Thymus (tissue), 11 donors: ENCODE data around the gene FGF7. TPM values are rescaled to one million over a fixed set of nuclear protein-coding genes. Genes with fewer than 3 reads are reported as not detected.

Source experiments
- DNase-seq, 9 donors: peaks; one replicate each; pipeline ENCODE4 v3.0.0-alpha.2; 2013; ENCODE audit warnings: low spot score in 9 of 9, low read depth in 6 of 9, missing footprints in 1 of 9
- H3K27ac ChIP-seq, 2 donors: one replicate each; pipeline ENCODE4 v1.5.1; 2013; ENCODE audit warnings: control low read depth in 1 of 2, low read depth in 1 of 2, low read length in 1 of 2, mild to moderate bottlenecking in 1 of 2, moderate library complexity in 1 of 2
- H3K27me3 ChIP-seq, 2 donors: one replicate each; pipeline ENCODE4 v1.5.1; 2013; ENCODE audit warnings: low read length in 1 of 2; ENCODE audit not compliant: control insufficient read depth in 2 of 2, insufficient read depth in 1 of 2
- H3K36me3 ChIP-seq, 2 donors: one replicate each; pipeline ENCODE4 v1.5.1; 2013; ENCODE audit warnings: low read length in 1 of 2, mild to moderate bottlenecking in 1 of 2, moderate library complexity in 1 of 2; ENCODE audit not compliant: control insufficient read depth in 2 of 2, insufficient read depth in 2 of 2
- H3K4me1 ChIP-seq, 2 donors: one replicate each; pipeline ENCODE4 v1.5.1; 2013; ENCODE audit warnings: low read length in 2 of 2; ENCODE audit not compliant: control insufficient read depth in 2 of 2, insufficient read depth in 2 of 2
- H3K4me3 ChIP-seq, 2 donors: one replicate each; pipeline ENCODE4 v1.5.1; 2013; ENCODE audit warnings: low read length in 2 of 2, control low read depth in 1 of 2, mild to moderate bottlenecking in 1 of 2
- H3K9me3 ChIP-seq, 2 donors: one replicate each; pipeline ENCODE4 v1.5.1; 2013; ENCODE audit warnings: low read length in 1 of 2, mild to moderate bottlenecking in 1 of 2; ENCODE audit not compliant: control insufficient read depth in 2 of 2, insufficient read depth in 1 of 2
- WGBS: extraction: QIAGEN DNeasy Blood & Tissue Kit; methylation state at CpG from one replicate; pipeline ENCODE4 v1.1.7; 2013; 5-methylcytosine and 5-hydroxymethylcytosine counted together
- polyA plus RNA-seq: library from polyadenylated mRNA; stranded (reverse); fragments of 200-250 nt; gene quantifications from one replicate; pipeline ENCODE4 v1.2.3, GENCODE V29; 2013
- total RNA-seq: library from RNA; stranded (reverse); fragments of 120-200 nt; gene quantifications from one replicate; pipeline ENCODE4 v1.2.4, GENCODE V29; 2013
- donor health status: healthy.

FGF7 gene
- total and polyA plus RNA-seq, 2 donors, result 2.1 to 5.0 TPM

- DNase-seq, result no peak
- Histone ChIP-seq H3K27me3 (no peaks in the 10 kb centered on the region), H3K27ac (no peak overlapping the region), H3K36me3 (no peaks in the 10 kb centered on the region), H3K4me3 (no peak overlapping the region), H3K4me1 (no peaks in the 10 kb centered on the region), H3K9me3 (no peaks in the 10 kb centered on the region)
- WGBS, result 94% methylated on average over 5 of the region's 5 CpGs
Measured at GRCh38 chr15:49428409-49429095, 5.5 kb downstream of the FGF7 start.

DNA sequence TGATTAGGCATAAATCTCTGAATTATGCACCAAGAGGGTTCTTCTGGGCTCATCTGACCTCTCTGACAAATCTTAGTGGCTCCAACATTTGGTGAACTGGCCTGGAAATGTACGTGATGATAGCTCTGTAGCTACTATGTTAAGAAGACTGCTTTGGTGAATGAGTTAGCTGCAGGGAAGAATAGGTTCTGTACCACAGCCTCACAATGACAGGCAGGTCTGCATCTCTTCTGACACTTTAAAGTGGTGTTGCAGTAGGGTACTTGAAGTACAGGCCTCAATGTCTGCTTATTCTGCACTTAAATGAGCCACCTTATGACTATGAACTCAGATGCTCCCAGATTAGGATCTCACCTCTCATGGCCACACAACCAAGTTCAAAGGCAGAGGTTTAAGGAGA is 7.0 kb downstream of the FGF7 start:
- no peak overlapping the region for H3K4me3 ChIP-seq
- H3K27me3 ChIP-seq, result no peaks in the 10 kb centered on the region
- WGBS, result 99% methylated on average over 1 of the region's 1 CpG
- no peaks in the 10 kb centered on the region for H3K9me3 ChIP-seq
- no peak for DNase-seq
- H3K27ac ChIP-seq, result no peak overlapping the region
- H3K4me1 ChIP-seq, result no peaks in the 10 kb centered on the region
- no peaks in the 10 kb centered on the region for H3K36me3 ChIP-seq

DNA sequence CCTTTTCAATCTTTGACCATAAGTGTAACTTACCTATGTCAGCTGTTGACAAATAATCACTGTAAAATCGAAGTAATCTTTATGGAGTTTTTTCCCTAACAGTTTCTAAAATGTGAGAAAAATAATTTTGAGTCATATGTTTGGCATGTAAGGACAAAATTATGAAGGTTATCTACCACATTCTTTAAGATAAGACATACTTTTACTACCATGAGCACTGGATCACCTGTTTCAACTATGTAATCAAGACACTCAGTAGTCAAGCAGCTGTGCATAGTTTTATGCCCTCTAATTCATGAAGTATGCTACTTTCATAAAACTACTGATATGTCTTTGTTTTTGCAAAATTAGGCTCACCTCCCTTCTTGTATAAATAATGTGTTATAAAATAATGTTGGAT is 12.1 kb downstream of the FGF7 start:
- H3K4me1 ChIP-seq, result no peaks in the 10 kb centered on the region
- H3K27me3 ChIP-seq, result no peaks in the 10 kb centered on the region
- no peaks in the 10 kb centered on the region for H3K9me3 ChIP-seq
- no peak for DNase-seq
- H3K36me3 ChIP-seq, result no peaks in the 10 kb centered on the region
- H3K27ac ChIP-seq, result no peak overlapping the region
- H3K4me3 ChIP-seq, result no peak overlapping the region
- 99% methylated on average over 1 of the region's 1 CpG for WGBS

DNA sequence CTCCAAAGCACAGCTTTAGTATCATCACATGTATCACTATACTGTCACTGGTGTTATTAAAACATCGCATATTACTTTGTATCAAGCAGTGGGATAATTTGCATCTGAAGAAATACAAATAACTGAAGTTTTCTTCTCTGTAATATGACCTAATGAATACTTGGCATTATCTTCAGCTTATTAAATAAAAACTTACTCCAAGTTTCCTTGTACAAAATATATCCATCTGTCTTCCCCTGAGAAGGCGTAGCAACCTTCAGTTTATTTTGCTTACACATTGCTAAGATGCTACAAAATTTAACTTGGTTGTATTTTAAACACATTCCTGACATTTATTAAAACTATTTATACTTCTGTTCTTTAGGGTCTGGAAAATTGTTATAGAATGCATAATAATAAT is 13.7 kb downstream of the FGF7 start:
- no peak for DNase-seq
- Histone ChIP-seq H3K36me3 (no peaks in the 10 kb centered on the region), H3K4me3 (no peak overlapping the region), H3K27ac (no peak overlapping the region), H3K9me3 (no peaks in the 10 kb centered on the region), H3K27me3 (no peaks in the 10 kb centered on the region), H3K4me1 (no peaks in the 10 kb centered on the region)
- 98% methylated on average over 2 of the region's 2 CpGs for WGBS

- H3K36me3 ChIP-seq, result no peaks in the 10 kb centered on the region
- no peaks in the 10 kb centered on the region for H3K4me1 ChIP-seq
- H3K9me3 ChIP-seq, result no peaks in the 10 kb centered on the region
- DNase-seq, result no peak
- WGBS, result 51% methylated on average over 6 of the region's 6 CpGs
- no peak overlapping the region for H3K27ac ChIP-seq
- H3K4me3 ChIP-seq, result no peak overlapping the region
- no peaks in the 10 kb centered on the region for H3K27me3 ChIP-seq
Measured at GRCh38 chr15:49438962-49439631, 16.1 kb downstream of the FGF7 start.

DNA sequence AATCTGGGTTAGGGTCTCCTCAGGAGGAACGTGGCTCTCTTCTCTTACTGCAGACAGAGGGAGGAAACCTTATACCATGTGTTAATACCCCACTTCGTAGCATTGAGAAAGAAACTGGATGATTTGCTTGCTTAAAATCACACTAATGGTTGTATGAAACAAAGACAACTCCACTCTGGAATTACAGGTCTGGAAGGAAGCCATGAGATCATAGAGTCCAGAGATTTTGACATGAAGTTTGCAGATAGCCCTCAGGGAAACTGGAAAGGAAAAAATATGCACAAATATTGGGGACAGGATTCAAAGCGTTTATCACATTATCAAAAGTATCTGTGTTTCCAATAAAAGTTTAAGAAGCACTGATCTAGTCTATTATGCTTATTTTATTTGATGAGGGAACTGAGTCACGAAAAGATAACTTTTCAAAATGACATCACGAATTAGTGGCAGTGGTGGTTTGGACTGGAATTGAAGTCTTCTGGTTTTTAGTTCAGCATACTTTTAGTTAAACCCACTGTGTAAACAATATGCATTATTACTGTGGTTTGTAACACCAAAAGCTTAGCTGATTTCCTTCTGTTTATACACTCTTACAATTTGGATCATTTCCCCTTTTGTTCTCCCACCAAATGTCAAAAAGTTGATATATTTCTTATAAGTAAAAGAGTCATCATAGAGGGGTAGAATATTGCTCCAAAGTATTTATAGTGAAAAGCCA is 16.8 kb downstream of the FGF7 start:
- Histone ChIP-seq H3K27me3 (no peaks in the 10 kb centered on the region), H3K4me1 (no peaks in the 10 kb centered on the region), H3K9me3 (no peaks in the 10 kb centered on the region), H3K4me3 (no peak overlapping the region), H3K36me3 (no peaks in the 10 kb centered on the region), H3K27ac (no peak overlapping the region)
- no peak for DNase-seq
- WGBS, result 61% methylated on average over 5 of the region's 5 CpGs

- Histone ChIP-seq H3K9me3 (no peaks in the 10 kb centered on the region), H3K36me3 (no peaks in the 10 kb centered on the region), H3K27me3 (no peaks in the 10 kb centered on the region), H3K27ac (no peak overlapping the region), H3K4me3 (no peak overlapping the region), H3K4me1 (no peaks in the 10 kb centered on the region)
- no peak for DNase-seq
Measured at GRCh38 chr15:49441356-49441755, 18.3 kb downstream of the FGF7 start.

- Histone ChIP-seq H3K27ac (no peak overlapping the region), H3K36me3 (no peaks in the 10 kb centered on the region), H3K9me3 (no peaks in the 10 kb centered on the region), H3K27me3 (no peaks in the 10 kb centered on the region), H3K4me3 (no peak overlapping the region), H3K4me1 (no peaks in the 10 kb centered on the region)
- no peak for DNase-seq
- 99% methylated on average over 1 of the region's 1 CpG for WGBS
Measured at GRCh38 chr15:49441816-49442215, 18.8 kb downstream of the FGF7 start.

DNA sequence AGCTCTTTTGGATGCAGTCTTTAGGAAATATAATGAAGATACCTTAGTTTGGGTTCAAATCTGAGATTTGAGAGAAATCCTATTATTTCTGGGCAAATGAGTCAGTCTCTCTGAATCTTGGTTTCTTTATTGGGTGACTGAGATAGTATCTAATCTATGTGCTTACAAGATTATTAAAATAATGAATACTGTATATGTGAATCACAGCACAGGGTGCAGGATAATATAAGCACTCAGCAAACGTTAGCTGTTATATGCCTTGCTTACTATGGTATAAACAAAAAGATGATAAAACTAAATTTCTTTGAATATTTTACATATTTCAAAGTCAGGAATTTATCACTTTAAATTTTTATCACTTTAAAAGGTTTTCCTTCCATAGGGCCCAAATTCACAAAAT is 29.6 kb downstream of the FGF7 start:
- Histone ChIP-seq H3K27me3 (no peaks in the 10 kb centered on the region), H3K4me1 (no peaks in the 10 kb centered on the region), H3K27ac (no peak overlapping the region), H3K9me3 (no peaks in the 10 kb centered on the region), H3K4me3 (no peak overlapping the region), H3K36me3 (no peaks in the 10 kb centered on the region)
- 95% methylated on average over 1 of the region's 1 CpG for WGBS
- DNase-seq, result no peak
